ENCODE results near the gene WASL. TPM values are rescaled to one million over a fixed set of nuclear protein-coding genes. Genes with fewer than 3 reads are reported as not detected.

Gene WASL
- total RNA-seq, 4 donors from 2014 or later = 36.0 to 51.5 (median 38.5) TPM

DNA sequence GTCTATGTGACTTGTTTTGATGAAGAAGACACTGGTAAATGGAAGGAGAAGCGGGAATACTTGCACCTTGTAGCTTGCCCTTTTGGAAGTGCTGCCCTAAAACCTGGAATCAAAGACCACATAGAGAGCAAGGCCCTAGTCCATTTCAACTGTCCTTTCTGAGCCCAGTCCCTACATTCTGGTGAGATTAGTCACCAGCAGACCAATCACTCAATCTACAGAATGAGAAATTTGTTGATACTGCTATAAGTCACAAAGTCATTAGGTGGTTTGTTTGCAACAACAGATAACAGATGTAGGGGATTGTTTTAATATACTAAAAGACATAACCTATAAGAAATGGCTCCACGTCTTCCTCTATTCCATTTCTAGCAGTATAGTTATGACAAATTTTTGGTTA is 33.6 kb downstream of the WASL start:
- no peak overlapping the region for H3K4me3 ChIP-seq
- 97% methylated on average over 2 of the region's 2 CpGs for WGBS
- DNase-seq (ENCODE audit: extremely low spot score) = no peak
- no peaks in the 10 kb centered on the region for H3K36me3 ChIP-seq
- no peaks in the 10 kb centered on the region for H3K9me3 ChIP-seq
- TF ChIP-seq POLR2AphosphoS5 (IDR thresholded peaks at IDR 0.05) = no peak
- TF ChIP-seq EP300 (IDR thresholded peaks at IDR 0.05) = no peak
- TF ChIP-seq POLR2A (IDR thresholded peaks at IDR 0.05; ENCODE audit: low read depth) = no peak
- TF ChIP-seq, protein P1, sequence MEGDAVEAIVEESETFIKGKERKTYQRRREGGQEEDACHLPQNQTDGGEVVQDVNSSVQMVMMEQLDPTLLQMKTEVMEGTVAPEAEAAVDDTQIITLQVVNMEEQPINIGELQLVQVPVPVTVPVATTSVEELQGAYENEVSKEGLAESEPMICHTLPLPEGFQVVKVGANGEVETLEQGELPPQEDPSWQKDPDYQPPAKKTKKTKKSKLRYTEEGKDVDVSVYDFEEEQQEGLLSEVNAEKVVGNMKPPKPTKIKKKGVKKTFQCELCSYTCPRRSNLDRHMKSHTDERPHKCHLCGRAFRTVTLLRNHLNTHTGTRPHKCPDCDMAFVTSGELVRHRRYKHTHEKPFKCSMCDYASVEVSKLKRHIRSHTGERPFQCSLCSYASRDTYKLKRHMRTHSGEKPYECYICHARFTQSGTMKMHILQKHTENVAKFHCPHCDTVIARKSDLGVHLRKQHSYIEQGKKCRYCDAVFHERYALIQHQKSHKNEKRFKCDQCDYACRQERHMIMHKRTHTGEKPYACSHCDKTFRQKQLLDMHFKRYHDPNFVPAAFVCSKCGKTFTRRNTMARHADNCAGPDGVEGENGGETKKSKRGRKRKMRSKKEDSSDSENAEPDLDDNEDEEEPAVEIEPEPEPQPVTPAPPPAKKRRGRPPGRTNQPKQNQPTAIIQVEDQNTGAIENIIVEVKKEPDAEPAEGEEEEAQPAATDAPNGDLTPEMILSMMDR (IDR thresholded peaks at IDR 0.05) = no peak
- H3K27ac ChIP-seq (replicated peaks in 1 of 4) = no peak overlapping the region
- no peaks in the 10 kb centered on the region for H3K27me3 ChIP-seq
- H3K4me1 ChIP-seq = peaks cover 24 to 50% (median 40%) of the 10 kb centered on the region in 4 donors
- intact Hi-C loops (cut with DNase I) = no loop called here

- no peak overlapping the region for H3K27ac ChIP-seq (replicated peaks in 1 of 4)
- DNase-seq (ENCODE audit: extremely low spot score) = no peak
- TF ChIP-seq, protein P1 (IDR thresholded peaks at IDR 0.05) = no peak
- TF ChIP-seq POLR2AphosphoS5 (IDR thresholded peaks at IDR 0.05) (no peak), EP300 (IDR thresholded peaks at IDR 0.05) (no peak), POLR2A (IDR thresholded peaks at IDR 0.05; ENCODE audit: low read depth) (no peak)
- H3K4me1 ChIP-seq = peaks cover 24 to 43% (median 36%) of the 10 kb centered on the region in 4 donors
- H3K36me3 ChIP-seq = no peaks in the 10 kb centered on the region
- no peaks in the 10 kb centered on the region for H3K27me3 ChIP-seq
- H3K4me3 ChIP-seq = no peak overlapping the region
- no peaks in the 10 kb centered on the region for H3K9me3 ChIP-seq
- intact Hi-C loops (cut with DNase I) = no loop called here
- 80% methylated on average over 3 of the region's 3 CpGs for WGBS
Measured at GRCh38 chr7:123714296-123715080, 34.3 kb downstream of the WASL start.

GRCh38 chr7:123712619-123713018 is 36.2 kb downstream of the WASL start:
- Histone ChIP-seq H3K9me3 (no peaks in the 10 kb centered on the region), H3K4me3 (no peak overlapping the region), H3K4me1 (peaks cover 19 to 32% (median 30%) of the 10 kb centered on the region in 4 donors), H3K27me3 (no peaks in the 10 kb centered on the region), H3K36me3 (peaks cover 6 to 12% (median 11%) of the 10 kb centered on the region in 4 donors), H3K27ac (replicated peaks in 1 of 4) (no peak overlapping the region)
- intact Hi-C loops (cut with DNase I) = no loop called here
- TF ChIP-seq POLR2A (IDR thresholded peaks at IDR 0.05; ENCODE audit: low read depth) = no peak
- no peak for TF ChIP-seq EP300 (IDR thresholded peaks at IDR 0.05)
- TF ChIP-seq, protein P1 (IDR thresholded peaks at IDR 0.05) = no peak
- TF ChIP-seq POLR2AphosphoS5 (IDR thresholded peaks at IDR 0.05) = no peak
- no peak for DNase-seq (ENCODE audit: extremely low spot score)
- whole genome bisulfite sequencing = 36% methylated on average over 1 of the region's 1 CpG

DNA sequence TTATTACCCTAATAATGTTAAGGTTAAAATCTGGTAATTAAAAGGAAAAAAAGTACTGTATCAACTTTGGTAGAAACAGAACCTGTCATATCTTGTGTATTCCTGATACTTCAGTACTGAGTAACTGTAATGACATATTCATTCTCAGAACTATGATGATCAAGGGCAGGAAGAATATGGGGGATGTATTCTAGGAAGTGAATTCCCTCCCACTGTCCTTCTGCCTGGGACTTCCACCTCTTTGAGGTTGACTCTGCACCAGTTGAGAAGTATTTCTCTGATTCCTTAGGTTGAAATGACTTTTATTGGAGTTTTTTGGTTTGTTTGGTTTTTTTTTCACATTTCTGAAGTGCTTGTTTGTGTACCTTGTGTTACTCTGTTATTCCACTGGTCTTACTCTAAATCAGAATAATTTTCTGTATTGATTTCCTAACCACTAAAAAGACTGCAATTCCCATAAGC is 36.9 kb downstream of the WASL start:
- H3K27ac ChIP-seq (replicated peaks in 1 of 4) = no peak overlapping the region
- no peaks in the 10 kb centered on the region for H3K9me3 ChIP-seq
- TF ChIP-seq EP300 (IDR thresholded peaks at IDR 0.05) (no peak), POLR2A (IDR thresholded peaks at IDR 0.05; ENCODE audit: low read depth) (no peak), POLR2AphosphoS5 (IDR thresholded peaks at IDR 0.05) (no peak)
- TF ChIP-seq, protein P1 (IDR thresholded peaks at IDR 0.05) = no peak
- peaks cover 9 to 20% (median 16%) of the 10 kb centered on the region in 4 donors for H3K36me3 ChIP-seq
- H3K4me3 ChIP-seq = no peak overlapping the region
- intact Hi-C loops (cut with DNase I) = no loop called here
- no peak for DNase-seq (ENCODE audit: extremely low spot score)
- no peaks in the 10 kb centered on the region for H3K27me3 ChIP-seq
- H3K4me1 ChIP-seq = peaks cover 19 to 32% (median 30%) of the 10 kb centered on the region in 4 donors
